MM.1S (cell line): Measurements from ENCODE around the gene C18orf63.

Experiments
- DNase-seq: peaks from one replicate; pipeline ENCODE4 v3.0.0-alpha.2; 2015
- H2AFZ ChIP-seq: fragments of 300-600 bp; sonication (generic); 2 replicates; pipeline ENCODE4 v1.6.0; 2016; ENCODE audit warnings: antibody characterized with exemption, low read length
- H3F3A ChIP-seq: fragments of 300-600 bp; sonication (generic); 2 replicates; pipeline ENCODE4 v1.6.1; 2016; ENCODE audit warnings: mild to moderate bottlenecking, antibody characterized with exemption, low read length, moderate library complexity, mixed read lengths; ENCODE audit not compliant: insufficient read depth
- H3K27ac ChIP-seq: fragments of 300-600 bp; sonication (generic); 2 replicates; pipeline ENCODE4 v1.5.1; 2016; ENCODE audit warnings: mild to moderate bottlenecking, low read length
- H3K27me3 ChIP-seq: fragments of 300-600 bp; sonication (generic); replicated peaks from 2 replicates; pipeline ENCODE4 v1.6.0; 2016; ENCODE audit warnings: low read length; ENCODE audit not compliant: insufficient read depth
- H3K36me3 ChIP-seq: fragments of 300-600 bp; sonication (generic); replicated peaks from 2 replicates; pipeline ENCODE4 v1.6.1; 2016; ENCODE audit warnings: mild to moderate bottlenecking, low read length, mixed read lengths; ENCODE audit not compliant: insufficient read depth
- H3K4me1 ChIP-seq: fragments of 300-600 bp; sonication (generic); 2 replicates; pipeline ENCODE4 v1.6.1; 2016; ENCODE audit warnings: low read length, mixed read lengths
- H3K4me2 ChIP-seq: fragments of 300-600 bp; sonication (generic); 2 replicates; pipeline ENCODE4 v1.6.0; 2016; ENCODE audit warnings: low read depth, low read length
- H3K4me3 ChIP-seq: fragments of 300-600 bp; sonication (generic); 2 replicates; pipeline ENCODE4 v1.5.1; 2016; ENCODE audit warnings: low read length, mixed read lengths
- H3K79me2 ChIP-seq: fragments of 300-600 bp; sonication (generic); 2 replicates; pipeline ENCODE4 v1.6.1; 2016; ENCODE audit warnings: mixed run types, low read length, mixed read lengths
- H3K9ac ChIP-seq: fragments of 300-600 bp; sonication (generic); 2 replicates; pipeline ENCODE4 v1.6.1; 2016; ENCODE audit warnings: low read length, mixed read lengths
- H3K9me2 ChIP-seq: fragments of 300-600 bp; sonication (generic); replicated peaks from 2 replicates; pipeline ENCODE4 v1.6.1; 2016; ENCODE audit warnings: mild to moderate bottlenecking, low read length, mixed read lengths; ENCODE audit not compliant: insufficient read depth
- H3K9me3 ChIP-seq: fragments of 300-600 bp; sonication (generic); replicated peaks from 2 replicates; pipeline ENCODE4 v1.6.1; 2016; ENCODE audit warnings: mild to moderate bottlenecking, low read length, mixed read lengths; ENCODE audit not compliant: insufficient read depth
- H4K20me1 ChIP-seq: fragments of 300-600 bp; sonication (generic); 2 replicates; pipeline ENCODE4 v1.6.1; 2016; ENCODE audit warnings: mild to moderate bottlenecking, low read length, moderate library complexity, mixed read lengths; ENCODE audit not compliant: insufficient read depth
- CTCF ChIP-seq: fragments of 300-600 bp; sonication (generic); IDR thresholded peaks from 2 replicates; pipeline ENCODE4 v1.5.1; 2016; ENCODE audit warnings: antibody characterized with exemption, low read length, mixed read lengths
- EZH2 ChIP-seq: fragments of 300-600 bp; sonication (generic); optimal IDR thresholded peaks from 2 replicates; pipeline ENCODE3; 2017; ENCODE audit warnings: low read depth, mild to moderate bottlenecking, antibody characterized with exemption, low read length, mixed read lengths
- EZH2phosphoT487 ChIP-seq: fragments of 300-600 bp; sonication (generic); IDR thresholded peaks from 2 replicates; pipeline ENCODE4 v1.6.1; 2018; ENCODE audit warnings: antibody characterized with exemption, low read length

C18orf63 gene

GRCh38 chr18:74268933-74269620 lies 46.6 kb upstream of the C18orf63 start:
- Histone ChIP-seq H2AFZ (no peak overlapping the region), H3K9ac (no peak overlapping the region), H3K4me2 (no peak overlapping the region), H4K20me1 (no peaks in the 10 kb centered on the region), H3K4me1 (no peaks in the 10 kb centered on the region), H3K36me3 (no peaks in the 10 kb centered on the region), H3K9me2 (no peaks in the 10 kb centered on the region), H3K27ac (no peak overlapping the region), H3K27me3 (no peaks in the 10 kb centered on the region), H3F3A (no peaks in the 10 kb centered on the region), H3K9me3 (no peaks in the 10 kb centered on the region), H3K79me2 (peaks cover 24% of the 10 kb centered on the region), H3K4me3 (no peak overlapping the region)
- DNase-seq: no peak
- TF ChIP-seq CTCF (no peak), EZH2 (no peak), EZH2phosphoT487 (no peak)

GRCh38 chr18:74271635-74272034 lies 44.0 kb upstream of the C18orf63 start:
- H3K4me1 ChIP-seq: no peaks in the 10 kb centered on the region
- no peak overlapping the region for H3K27ac ChIP-seq
- TF ChIP-seq EZH2 (no peak), CTCF (no peak)
- H3K27me3 ChIP-seq: no peaks in the 10 kb centered on the region
- H3K9me2 ChIP-seq: no peaks in the 10 kb centered on the region
- H3K4me2 ChIP-seq: no peak overlapping the region
- no peak overlapping the region for H3K4me3 ChIP-seq
- no peaks in the 10 kb centered on the region for H3K9me3 ChIP-seq
- no peak for DNase-seq
- H3F3A ChIP-seq: no peaks in the 10 kb centered on the region
- H3K9ac ChIP-seq: no peak overlapping the region
- peaks cover 43% of the 10 kb centered on the region for H3K79me2 ChIP-seq
- H2AFZ ChIP-seq: no peak overlapping the region
- H4K20me1 ChIP-seq: no peaks in the 10 kb centered on the region
- no peaks in the 10 kb centered on the region for H3K36me3 ChIP-seq

GRCh38 chr18:74273394-74273793 lies 42.2 kb upstream of the C18orf63 start:
- Histone ChIP-seq H3K9me3 (no peaks in the 10 kb centered on the region), H3K9ac (no peak overlapping the region), H4K20me1 (no peaks in the 10 kb centered on the region), H3K9me2 (no peaks in the 10 kb centered on the region), H2AFZ (no peak overlapping the region), H3F3A (no peaks in the 10 kb centered on the region), H3K79me2 (peaks cover 41% of the 10 kb centered on the region), H3K4me3 (no peak overlapping the region), H3K36me3 (no peaks in the 10 kb centered on the region), H3K4me1 (no peaks in the 10 kb centered on the region), H3K27ac (no peak overlapping the region), H3K4me2 (no peak overlapping the region), H3K27me3 (no peaks in the 10 kb centered on the region)
- TF ChIP-seq EZH2phosphoT487 (no peak), EZH2 (no peak), CTCF (no peak)
- DNase-seq: no peak
